GM18870 (cell line): Measurements from ENCODE around the gene GPX2.

ENCODE experiments used
- ATAC-seq: cut with Tn5 transposase; IDR thresholded peaks from one replicate; pipeline ENCODE4 v1.9.1; 2021; ENCODE audit warnings: moderate library complexity; ENCODE audit not compliant: unreplicated experiment

The GPX2 gene

DNA sequence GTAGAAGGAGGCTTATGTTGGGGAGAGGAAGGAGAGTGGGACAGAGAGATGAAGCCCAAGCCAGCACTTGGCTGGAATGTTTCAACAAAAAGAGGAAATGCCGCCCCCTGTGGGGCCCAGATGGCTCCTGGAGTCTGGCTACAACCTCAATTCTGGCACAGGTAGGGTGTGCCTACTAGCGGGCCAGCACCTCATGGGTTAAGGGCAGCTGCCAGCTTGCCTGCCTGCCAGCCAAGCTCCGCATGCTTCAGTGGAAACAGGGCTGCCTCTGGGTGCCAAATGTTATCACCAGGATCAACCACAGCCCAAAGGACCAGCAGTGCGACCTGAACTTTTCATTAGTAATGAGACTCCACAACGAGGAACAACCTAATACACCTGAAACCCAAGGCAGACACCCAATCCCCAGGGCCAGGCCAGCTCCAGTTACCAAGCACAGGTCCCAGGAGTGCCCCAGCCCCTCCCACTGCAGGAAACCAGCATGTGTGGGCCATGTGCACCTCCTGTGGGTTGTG is 18.3 kb upstream of the GPX2 start:
- no peak for ATAC-seq

DNA sequence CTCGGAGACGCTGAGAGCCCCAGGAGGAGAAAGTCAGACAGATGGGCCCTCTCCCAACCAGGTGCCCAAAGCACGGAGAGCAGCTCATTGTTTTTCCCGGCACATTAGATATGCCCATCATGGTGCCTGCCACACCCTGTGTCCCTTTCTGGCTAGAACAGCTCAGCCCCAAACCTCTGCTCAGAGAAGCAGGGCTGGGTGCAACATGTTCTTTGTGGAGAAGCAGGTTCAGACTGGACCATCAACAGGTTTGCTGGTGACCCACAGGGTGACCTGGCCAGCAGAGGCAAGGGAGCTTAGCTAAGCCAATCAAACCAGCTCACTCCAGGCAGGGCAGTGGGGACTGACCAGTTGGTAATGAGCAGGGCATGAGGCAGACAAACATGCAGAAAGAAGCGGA is 16.2 kb upstream of the GPX2 start:
- ATAC-seq: no peak

DNA sequence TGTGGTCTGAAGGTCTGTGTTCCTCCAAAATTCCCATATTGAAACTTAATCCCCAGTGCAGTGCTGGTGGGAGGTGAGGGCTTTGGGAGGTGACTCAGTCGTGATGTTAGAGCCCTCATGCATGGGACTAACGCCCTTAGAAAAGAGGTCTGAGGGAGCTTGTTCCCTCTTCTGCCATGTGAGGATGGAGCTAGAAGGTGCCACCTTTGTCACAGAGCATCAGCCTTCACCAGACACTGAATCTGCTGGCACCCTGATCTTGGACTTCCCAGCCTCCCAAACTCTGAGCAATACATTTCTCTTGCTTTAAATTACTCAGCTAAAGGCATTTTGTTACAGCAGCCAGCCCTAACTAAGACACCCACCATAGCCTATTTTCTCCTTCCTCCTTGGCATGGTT is 15.7 kb upstream of the GPX2 start:
- ATAC-seq: no peak

DNA sequence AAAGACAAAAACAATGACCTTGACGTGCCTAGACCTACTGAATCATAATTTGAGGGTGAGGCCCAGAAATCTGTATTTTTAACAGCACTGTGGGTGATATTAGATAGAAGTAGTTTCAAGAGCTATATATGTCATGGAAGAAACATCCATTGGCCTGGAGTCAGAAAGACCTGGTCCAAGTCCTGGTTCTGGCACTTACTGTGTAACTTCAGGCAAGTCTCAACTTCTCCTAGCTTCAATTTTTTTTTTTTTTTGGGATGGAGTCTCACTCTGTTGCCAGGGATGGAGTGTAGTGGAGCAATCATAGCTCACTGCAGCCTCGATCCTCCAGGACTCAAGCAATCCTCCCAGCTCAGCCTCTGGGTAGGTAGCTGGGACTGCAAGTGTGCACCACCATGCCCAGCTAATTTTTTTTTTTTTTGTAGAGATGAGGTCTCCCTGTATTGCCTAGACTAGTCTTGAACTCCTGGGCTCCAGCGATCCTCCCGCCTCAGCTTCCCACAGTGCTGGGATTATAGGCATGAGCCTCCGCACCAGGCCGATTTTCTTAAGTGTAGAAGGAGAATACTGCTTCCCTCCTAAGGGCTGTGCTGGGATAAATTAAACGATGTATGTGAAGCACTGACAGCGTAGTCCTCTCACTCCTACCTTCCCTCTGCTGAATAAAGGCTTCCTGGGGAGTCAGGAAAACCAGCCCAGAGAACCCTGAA is 14.3 kb upstream of the GPX2 start:
- ATAC-seq: no peak

DNA sequence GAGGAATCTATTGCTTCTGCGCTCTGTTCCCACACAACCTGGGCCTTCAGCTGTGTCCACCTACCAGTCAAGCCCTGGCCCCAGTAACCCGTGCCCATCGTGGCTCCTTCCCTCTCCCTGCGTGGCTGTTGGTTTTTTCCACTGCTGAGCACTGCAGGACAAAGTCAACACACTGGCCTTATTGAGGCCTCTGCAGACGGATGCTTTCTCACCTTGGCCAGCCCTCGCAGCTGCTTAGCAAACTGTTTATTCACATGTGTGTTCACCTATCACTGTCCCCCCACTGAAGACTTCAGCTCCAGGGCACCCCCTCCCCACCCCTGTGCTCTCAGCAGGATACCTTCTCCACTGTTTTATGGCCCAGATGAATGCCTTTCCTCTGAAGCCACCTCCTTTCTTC is 12.8 kb upstream of the GPX2 start:
- ATAC-seq: no peak

DNA sequence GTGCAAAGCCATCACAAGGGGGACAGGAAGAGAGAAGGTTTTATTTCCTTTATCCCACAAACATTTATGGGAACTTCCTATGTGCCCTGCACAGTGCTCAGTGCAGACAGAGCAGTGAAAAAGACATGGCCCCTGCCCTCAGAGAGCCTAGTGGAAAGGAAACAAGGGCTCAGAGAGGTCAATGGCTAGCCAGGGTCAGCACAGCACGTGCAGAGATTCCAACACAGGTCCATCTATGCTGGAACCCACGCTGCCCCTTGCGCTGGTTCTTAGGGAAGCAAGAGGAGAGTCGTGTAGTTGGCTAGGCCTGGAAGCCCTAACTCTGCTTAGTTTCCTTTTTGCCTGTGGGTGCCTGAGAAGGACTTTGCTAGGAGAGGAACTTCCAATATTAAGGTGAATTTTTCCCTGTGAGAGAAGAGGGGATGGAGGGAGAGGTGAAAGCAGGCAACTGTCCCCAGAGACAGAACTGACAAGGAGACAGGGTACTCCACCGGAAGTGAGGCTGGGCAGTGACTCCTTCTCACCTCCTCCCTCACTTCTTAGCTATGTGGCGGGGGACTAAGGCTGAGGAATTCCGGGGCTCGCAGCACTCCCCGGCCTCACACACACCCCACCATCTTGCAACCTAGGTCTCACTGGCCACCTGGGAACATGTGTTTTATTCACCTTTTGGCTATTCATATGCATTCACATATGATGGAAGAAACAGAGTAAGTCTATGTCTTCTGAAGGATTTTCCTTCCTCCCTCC is 12.1 kb upstream of the GPX2 start:
- ATAC-seq: no peak

DNA sequence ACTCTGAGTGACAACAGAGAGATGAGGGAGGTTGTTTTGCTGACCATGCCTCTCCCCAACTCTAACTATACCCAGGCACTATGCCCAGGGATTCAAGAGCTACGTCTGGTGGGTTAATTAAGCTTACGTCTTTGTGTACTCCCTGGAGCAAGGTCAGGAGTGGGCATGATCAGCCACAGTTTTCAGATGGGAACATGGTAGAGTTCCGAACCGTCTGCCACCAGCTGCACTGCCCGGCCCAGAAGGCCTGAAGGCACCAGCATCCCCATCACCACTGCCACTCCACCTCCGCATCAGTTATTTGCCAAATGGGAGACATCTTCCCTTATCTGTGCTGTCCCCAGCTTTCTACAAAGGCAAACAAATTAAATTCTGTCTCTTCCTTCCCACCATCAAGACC is 11.1 kb upstream of the GPX2 start:
- no peak for ATAC-seq

DNA sequence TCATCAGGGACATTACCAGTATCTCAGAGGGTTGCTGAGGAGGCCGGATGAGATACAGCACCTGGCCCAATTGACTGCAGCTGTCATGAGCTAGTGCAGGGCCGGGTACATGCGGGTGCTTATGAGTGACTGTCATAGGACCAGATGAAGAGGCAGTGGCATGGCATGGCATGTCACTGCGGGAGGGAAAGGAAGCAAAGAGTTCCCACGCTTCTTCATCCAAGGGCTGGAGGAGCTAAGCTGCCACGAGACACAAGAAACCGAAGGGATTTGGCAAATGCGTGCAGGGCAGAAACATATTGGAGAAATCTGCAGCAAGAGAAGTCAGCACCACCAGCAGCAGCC is 10.7 kb upstream of the GPX2 start:
- ATAC-seq: no peak

DNA sequence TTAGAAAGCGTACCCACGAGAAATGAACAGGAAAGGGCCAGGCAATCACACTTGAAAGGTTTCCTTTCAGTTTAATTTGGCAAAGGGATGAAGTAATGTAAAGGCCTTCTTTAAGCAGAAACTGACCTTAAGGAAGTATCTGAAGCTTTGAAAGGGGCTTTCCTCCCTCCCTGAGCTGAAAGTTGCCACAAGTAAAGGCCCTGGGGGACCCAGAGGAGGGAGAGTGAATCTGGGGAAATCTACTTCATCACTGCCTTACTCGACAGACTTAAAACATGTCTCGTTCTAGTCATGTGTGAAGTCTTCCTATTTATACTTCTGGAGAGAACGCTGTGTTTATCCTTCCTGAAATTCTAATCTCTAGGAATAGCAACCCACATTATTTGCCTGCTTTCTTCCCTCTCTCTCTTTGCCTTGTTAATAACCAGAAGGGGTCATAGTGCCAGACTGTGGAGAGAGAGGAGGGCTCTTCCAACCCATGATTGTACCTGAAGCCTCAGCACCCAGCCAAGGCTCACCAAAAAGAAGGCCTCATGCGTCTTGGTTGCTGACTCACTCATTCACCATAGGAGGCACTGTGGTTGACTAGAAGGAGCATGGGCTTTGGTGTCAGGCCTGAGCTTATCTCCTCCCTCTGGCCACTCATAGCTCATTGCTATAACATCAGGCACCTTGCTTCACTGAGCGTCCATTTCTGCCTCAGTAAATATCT is 10.2 kb upstream of the GPX2 start:
- ATAC-seq: peak; percentile 66

DNA sequence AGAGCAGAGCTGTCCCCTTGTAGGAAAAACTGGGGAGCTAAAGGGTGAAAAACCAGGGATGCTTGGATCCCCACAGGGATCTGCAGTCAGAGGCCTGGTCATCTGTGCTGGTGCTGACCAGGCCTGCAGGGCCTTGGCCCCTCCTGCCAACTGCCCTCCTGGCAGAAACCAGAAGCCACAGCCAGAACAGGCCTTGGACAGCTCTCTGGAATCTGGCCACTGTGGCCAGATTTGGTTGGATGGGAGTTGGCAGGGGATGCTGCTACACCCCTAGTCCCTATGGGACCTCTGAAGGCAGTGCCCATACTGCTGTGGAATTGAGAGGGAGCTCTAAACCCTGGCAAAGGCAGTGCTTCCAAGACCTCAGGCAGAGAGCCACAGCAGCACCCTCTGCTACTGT is 9.2 kb upstream of the GPX2 start:
- no peak for ATAC-seq

DNA sequence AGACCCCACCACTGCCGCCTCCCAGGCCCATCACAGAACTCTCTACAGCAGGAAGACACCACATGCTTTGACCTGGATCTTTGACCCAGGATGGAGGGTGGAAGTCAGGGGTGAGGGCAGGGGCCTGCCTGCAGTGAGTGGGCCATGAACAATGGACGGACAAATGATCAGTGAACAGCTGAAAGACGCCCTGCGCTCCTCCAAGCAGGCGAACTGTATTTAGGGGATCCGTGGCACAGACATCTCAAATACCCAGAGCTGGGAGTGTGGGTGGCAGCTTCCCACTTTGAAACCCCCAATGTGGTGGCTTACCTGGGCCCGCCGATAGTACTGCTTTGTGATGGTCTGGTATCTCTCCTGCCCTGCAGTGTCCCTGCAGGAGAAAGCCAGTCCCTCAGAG is 8.7 kb upstream of the GPX2 start:
- ATAC-seq: no peak

DNA sequence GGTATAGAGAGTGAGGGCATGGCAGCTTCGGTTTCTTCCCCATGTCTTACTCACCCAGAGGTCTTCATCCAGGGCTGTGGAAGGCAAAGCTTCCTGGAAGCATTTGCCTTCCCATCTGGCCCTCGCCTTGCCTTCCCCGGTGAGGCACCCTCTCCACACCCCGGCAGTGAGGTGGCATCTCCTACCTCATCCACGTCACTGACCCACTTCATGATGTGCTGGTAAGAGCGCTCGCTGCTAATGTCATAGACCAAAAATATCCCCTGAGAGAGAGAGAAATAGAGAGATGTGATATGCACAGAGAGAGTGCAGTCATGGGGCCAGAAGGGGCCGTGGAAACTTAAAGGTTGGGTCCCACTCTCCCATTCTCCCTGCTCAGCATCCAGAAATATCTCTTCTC is 8.3 kb upstream of the GPX2 start:
- ATAC-seq: no peak

DNA sequence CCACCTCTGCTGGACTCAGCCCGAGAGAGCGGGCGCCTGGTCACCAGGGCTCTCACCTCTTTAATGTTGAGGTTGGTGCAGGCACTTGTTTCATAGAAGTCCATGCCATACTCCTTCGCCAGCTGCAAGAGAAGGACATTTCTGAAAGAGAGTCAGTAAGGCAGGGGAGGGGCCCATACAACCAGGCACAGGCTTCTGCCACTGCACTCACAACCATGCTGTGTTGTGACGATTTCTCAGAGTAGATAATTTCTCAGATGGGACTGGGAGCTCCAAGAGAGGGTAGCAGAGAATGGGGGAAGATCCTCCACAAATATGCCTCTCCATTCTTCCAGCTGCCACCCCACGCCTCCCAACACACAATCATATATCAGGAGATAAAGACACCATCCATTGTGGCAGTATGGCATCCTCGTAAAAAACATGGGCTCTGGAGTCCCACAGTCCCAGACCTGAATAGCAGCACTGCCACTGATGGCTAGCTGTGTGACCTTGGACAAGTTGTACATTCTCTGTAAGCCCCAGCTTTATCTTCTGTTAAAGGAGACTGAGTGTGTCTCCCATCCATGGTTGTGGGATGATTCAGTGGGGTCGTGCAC is 6.2 kb upstream of the GPX2 start:
- no peak for ATAC-seq

DNA sequence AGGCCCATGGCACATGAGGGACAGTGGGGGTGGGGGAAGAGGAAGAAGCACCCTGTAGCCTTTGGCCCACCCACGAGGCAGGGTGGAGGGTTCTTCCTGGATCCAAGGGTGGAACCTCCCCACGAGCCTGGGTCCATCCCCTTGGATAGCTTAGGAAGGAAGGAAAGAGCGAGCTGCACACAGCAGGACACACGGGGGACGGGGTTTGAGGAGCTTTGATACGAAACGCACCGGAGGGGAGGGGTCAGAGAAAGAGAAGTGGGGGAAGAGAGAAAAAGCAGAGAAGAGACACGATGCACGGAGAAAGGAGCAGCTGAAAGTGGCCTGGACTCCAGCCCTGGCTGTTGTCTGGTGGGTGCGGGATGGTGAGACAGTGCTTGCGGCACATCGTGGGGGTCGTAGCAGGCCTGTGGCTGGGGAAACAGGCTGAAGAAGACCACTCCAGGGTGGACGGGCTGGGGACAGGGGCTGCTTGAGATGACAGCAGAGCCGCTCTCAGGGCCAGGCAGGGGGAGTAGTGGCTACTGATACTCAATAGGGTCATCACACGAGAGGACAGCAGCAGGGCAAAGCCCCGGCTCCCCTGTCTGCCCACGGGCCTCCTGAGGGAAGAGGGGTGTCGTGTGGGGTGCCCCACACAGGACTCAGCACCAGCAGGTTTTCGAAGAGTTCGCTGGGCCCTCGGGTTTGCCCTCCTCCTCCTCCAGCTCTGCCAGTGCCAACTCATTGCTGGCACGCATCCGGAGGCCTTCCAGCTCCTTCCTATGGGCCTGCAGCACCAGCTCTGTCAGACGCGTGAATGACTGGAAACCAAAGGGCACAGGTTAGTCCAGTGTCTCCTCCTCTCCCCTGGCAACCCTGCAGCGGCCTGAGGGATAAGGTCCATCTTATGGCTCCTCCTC is 5.4 kb upstream of the GPX2 start:
- no peak for ATAC-seq

DNA sequence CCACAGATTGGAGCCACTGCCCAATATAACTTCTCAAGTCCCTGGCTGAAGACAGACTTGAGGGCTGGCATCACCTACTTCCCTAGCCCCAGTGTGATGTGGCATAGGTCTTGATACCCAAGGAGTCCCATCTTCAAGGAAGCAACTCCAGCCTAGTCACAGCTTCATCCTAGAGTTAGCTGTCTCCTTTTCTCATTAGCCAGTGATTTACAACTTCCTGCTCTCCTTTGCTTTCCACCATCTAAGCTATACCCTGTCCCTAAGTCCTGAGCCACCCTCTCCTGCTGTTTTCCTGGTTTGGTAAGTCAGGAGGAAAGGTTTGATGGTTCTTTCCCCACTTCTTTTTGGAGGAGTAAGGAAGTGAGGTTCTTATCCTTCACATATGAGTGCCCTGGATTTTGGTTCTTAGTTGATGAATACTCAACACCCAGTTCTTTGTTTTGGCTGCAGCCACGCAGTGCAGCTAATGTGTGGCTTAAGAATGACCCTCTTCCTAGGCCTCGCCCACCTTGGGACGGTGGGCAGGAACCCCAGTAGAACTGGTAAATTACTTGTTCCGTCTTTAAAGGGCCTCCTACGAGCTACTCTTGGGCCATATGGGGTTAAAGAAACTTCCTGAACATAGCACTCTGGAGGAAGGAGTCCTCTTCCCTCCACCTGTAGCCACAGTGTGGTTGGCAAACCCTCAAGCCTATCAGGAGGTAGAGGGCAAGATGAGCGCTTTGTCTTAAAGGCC is 3.9 kb upstream of the GPX2 start:
- no peak for ATAC-seq

DNA sequence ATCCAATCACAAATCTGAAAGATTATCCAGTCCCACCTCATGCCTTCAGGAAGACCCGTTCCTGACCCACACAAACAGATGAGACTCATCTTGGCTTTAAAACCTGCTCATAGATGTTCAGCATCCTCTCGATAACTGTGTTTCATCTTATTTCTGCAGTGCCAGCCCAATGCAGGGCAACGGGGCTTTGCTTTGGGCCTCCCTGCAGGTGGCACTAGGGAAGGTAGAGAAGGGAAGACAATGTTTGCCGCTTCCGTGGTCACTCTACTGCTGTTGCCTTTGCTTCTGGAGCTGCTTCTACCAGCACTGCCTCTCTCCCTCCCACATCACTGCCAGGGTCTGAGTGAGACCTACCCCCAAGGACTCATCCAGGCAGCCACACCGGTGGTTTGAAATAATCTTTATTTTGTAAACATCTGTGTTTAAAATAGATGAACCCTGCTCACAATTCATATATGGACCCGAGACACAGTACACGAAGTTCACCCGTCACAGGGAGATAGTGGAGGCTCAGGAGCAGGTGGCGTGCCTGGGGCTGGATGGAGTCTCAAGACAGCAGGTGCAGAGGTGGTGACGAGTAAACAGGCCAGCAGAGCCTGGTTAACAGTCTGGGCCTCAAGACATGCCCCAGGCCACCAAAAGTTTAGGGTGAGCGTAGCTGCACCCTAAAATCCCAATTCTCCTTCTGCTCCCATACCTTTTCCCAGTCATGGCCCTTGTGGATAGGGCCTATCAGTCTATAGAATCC is 3.1 kb upstream of the GPX2 start:
- ATAC-seq: no peak

DNA sequence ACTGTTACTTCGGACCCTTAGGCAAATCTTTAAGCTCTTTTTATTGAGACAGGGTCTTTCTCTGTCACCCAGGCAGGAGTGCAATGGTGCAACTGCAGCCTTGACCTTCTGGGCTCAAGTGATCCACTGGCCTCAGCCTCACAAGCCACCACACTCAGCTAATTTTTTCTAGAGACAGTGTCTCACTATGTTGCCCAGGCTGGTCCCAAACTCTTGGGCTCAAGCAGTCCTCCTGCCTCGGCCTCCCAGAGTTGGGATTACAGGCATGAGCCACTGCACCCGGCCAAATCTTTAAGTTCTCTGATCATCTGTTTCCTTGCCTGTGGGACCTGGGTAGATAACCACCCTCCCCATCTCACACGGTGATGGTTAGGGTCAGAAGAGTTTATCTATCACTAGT is 2.3 kb upstream of the GPX2 start:
- ATAC-seq: no peak

DNA sequence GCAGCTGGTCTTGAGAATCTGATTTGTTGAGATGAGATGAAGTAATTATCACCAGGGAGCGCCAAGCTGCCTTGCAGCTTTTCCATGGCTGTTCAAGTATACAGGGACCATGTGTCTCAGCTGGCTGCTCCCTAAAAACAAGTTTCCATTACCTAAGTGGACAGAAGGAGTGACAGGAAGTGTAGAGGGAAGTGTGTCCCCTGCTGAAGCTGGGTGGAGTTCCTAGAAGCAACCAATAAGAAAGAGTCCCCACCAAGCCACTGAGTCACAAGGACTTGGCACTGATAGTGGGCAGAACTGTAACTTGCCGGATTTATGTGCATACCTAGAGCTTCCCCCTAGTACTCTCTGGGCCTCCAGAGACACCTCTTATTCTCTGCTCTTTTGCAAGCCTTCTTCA is 1.5 kb upstream of the GPX2 start:
- no peak for ATAC-seq

DNA sequence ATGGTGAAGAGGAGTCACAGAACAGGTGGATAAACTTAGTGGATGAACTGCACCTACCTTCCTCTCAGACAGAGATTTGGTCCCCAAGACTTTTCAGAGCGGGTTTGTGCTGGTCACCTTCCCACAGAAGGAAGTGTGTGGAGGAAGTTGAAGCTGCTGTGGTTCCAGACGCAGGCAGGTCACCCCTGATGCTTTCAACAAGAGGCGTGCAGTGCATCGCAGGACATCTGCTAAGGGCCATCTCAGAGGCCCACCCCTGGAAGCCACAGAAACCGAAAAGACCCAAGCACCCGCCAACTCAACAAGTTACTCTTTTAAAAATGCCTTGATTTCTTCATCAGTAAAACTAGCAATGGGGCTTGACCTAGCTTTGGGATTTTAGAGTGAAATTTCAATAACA is 1.0 kb upstream of the GPX2 start:
- no peak for ATAC-seq
